Testis (tissue), 3 donors: Measurements from ENCODE around the gene ATP13A2. TPM values are rescaled to one million over a fixed set of nuclear protein-coding genes. Genes with fewer than 3 reads are reported as not detected.

Experiments used
- DNase-seq: peaks from one replicate; pipeline ENCODE4 v3.0.0-alpha.2; 2019
- H3K27ac ChIP-seq, 2 donors: fragments of 200-600 bp; sonication (generic); one replicate each; pipeline ENCODE4 v1.5.1; 2019
- H3K27me3 ChIP-seq: fragments of 200-600 bp; sonication (generic); one replicate; pipeline ENCODE4 v1.5.1; 2019
- H3K36me3 ChIP-seq: fragments of 200-600 bp; sonication (generic); one replicate; pipeline ENCODE4 v1.5.1; 2017; ENCODE audit warnings: low read depth; ENCODE audit errors: missing control alignments
- H3K4me1 ChIP-seq: fragments of 200-600 bp; sonication (generic); one replicate; pipeline ENCODE4 v1.5.1; 2019
- H3K4me3 ChIP-seq, 2 donors: fragments of 200-600 bp; sonication (generic); one replicate each; pipeline ENCODE4 v1.5.1; 2017 to 2019
- H3K9me3 ChIP-seq: fragments of 200-600 bp; sonication (generic); one replicate; pipeline ENCODE4 v1.5.1; 2017
- CTCF ChIP-seq, 3 experiments: fragments of 450-650 bp in 2 of 3; fragments of 200-600 bp in 1 of 3; sonication (generic) in 1 of 3; IDR thresholded peaks; one replicate each; pipeline ENCODE4 v1.5.1; 2016 to 2019; ENCODE audit warnings: antibody characterized with exemption in 3 of 3, mild to moderate bottlenecking in 2 of 3, moderate library complexity in 1 of 3
- POLR2A ChIP-seq: fragments of 450-650 bp; IDR thresholded peaks from one replicate; pipeline ENCODE4 v1.6.1; 2017; ENCODE audit warnings: antibody characterized with exemption, mild to moderate bottlenecking, moderate library complexity
- WGBS, 2 donors: methylation state at CpG; one replicate each; pipeline ENCODE4 v1.1.5; 2018; 5-methylcytosine and 5-hydroxymethylcytosine counted together
- intact Hi-C: fragments of 100-400 bp; cut with DNase I; formaldehyde crosslinking; loops from one replicate; pipeline ENCODE4 v1.15.1; 2023; ENCODE audit warnings: low total_unique reads
- polyA plus RNA-seq: library from polyadenylated mRNA; stranded (reverse); fragments of 350-450 nt; fragmentation: Illumina TruSeq; extraction: RNeasy Lipid Tissue Mini Kit (QIAGEN cat#74804); gene quantifications from one replicate; pipeline ENCODE4 v1.2.3, GENCODE V29; 2014; ENCODE audit warnings: low read depth, low replicate concordance; ENCODE audit not compliant: insufficient read depth
- total RNA-seq, 2 donors: library from RNA; depleted of rRNA; stranded (reverse); fragments of >200 nt; gene quantifications; one replicate each; pipeline ENCODE4 v1.2.3, GENCODE V29; 2016

Gene ATP13A2
- total and polyA plus RNA-seq, 3 donors from 2014 or later = 36.9 to 45.6 (median 42.4) TPM

GRCh38 chr1:17002524-17002902 is 9.2 kb downstream of the ATP13A2 start:
- intact Hi-C loops = no loop called here
- no peak overlapping the region for H3K27ac ChIP-seq
- no peak for DNase-seq
- no peaks in the 10 kb centered on the region for H3K4me1 ChIP-seq
- WGBS, 2 donors = 90 to 98% methylated on average over 3 to 4 of the region's 4 CpGs
- no peaks in the 10 kb centered on the region for H3K9me3 ChIP-seq
- H3K27me3 ChIP-seq = no peaks in the 10 kb centered on the region
- H3K4me3 ChIP-seq = no peak overlapping the region
- H3K36me3 ChIP-seq = no peaks in the 10 kb centered on the region
- TF ChIP-seq CTCF (IDR thresholded peaks at IDR 0.05) = no peak
- no peak for TF ChIP-seq POLR2A

GRCh38 chr1:17001760-17002523 is 9.8 kb downstream of the ATP13A2 start:
- Histone ChIP-seq H3K27me3 (no peaks in the 10 kb centered on the region), H3K36me3 (no peaks in the 10 kb centered on the region), H3K4me1 (no peaks in the 10 kb centered on the region), H3K9me3 (no peaks in the 10 kb centered on the region), H3K27ac (no peak overlapping the region), H3K4me3 (no peak overlapping the region)
- no peak for DNase-seq
- no peak for TF ChIP-seq POLR2A
- TF ChIP-seq CTCF (IDR thresholded peaks at IDR 0.05) = no peak
- intact Hi-C loops = no loop called here
- WGBS, 2 donors = 92 to 96% methylated on average over 10 to 19 of the region's 19 CpGs

GRCh38 chr1:16999863-17000262 is 11.9 kb downstream of the ATP13A2 start:
- DNase-seq = no peak

GRCh38 chr1:16998589-16998988 is 13.1 kb downstream of the ATP13A2 start:
- H3K27ac ChIP-seq = no peak overlapping the region
- H3K4me1 ChIP-seq = no peaks in the 10 kb centered on the region
- no peaks in the 10 kb centered on the region for H3K36me3 ChIP-seq
- TF ChIP-seq CTCF (IDR thresholded peaks at IDR 0.05) (no peak), POLR2A (no peak)
- intact Hi-C loops = no loop called here
- no peaks in the 10 kb centered on the region for H3K27me3 ChIP-seq
- H3K4me3 ChIP-seq = no peak overlapping the region
- no peaks in the 10 kb centered on the region for H3K9me3 ChIP-seq
- DNase-seq = no peak
- 86 to 88% methylated on average over 10 of the region's 10 CpGs for WGBS, 2 donors

More at GRCh38 chr1:16999863-17000262, 11.9 kb downstream of the ATP13A2 start:
- 93 to 97% methylated on average over 6 to 7 of the region's 8 CpGs for WGBS, 2 donors
- Histone ChIP-seq H3K27ac (no peak overlapping the region), H3K4me1 (no peaks in the 10 kb centered on the region), H3K4me3 (no peak overlapping the region), H3K27me3 (no peaks in the 10 kb centered on the region), H3K9me3 (no peaks in the 10 kb centered on the region), H3K36me3 (no peaks in the 10 kb centered on the region)
- intact Hi-C loops = no loop called here
- TF ChIP-seq POLR2A (no peak), CTCF (IDR thresholded peaks at IDR 0.05) (no peak)

- Histone ChIP-seq H3K4me1 (no peaks in the 10 kb centered on the region), H3K27ac (no peak overlapping the region), H3K9me3 (no peaks in the 10 kb centered on the region), H3K36me3 (no peaks in the 10 kb centered on the region), H3K27me3 (no peaks in the 10 kb centered on the region), H3K4me3 (no peak overlapping the region)
- DNase-seq = no peak
- WGBS, 2 donors = 86 to 93% methylated on average over 4 to 14 of the region's 14 CpGs
- TF ChIP-seq CTCF (IDR thresholded peaks at IDR 0.05) (no peak), POLR2A (no peak)
- intact Hi-C loops = no loop called here
These were observed 14.9 kb downstream of the ATP13A2 start for GRCh38 chr1:16996845-16997244.
